K562 (cell line): ENCODE data around the gene GPATCH2. TPM values are rescaled to one million over a fixed set of nuclear protein-coding genes. Genes with fewer than 3 reads are reported as not detected.

ENCODE experiments used
- ATAC-seq: fragments of 200-7000 bp; cut with Tn5 transposase; 3 replicates; pipeline ENCODE4 v1.9.1; 2020; ENCODE audit warnings: moderate library complexity
- BruUV-seq: library from RNA; stranded (reverse); fragments of 400-500 nt; replicated peaks from 2 replicates; lab custom pipeline; 2021; lab: Mats Ljungman, UMichigan
- CTCF ChIA-PET: fragments of 300-600 bp; formaldehyde crosslinking; extraction: SDS; loops from one replicate; lab custom pipeline; 2021; ENCODE audit warnings: low intra/inter-chr PET ratio; lab: Yijun Ruan, JAX
- POLR2A ChIA-PET: fragments of 300-600, 350-650 bp; sonication (Branson Sonifier 250); formaldehyde crosslinking; extraction: SDS; loops from one replicate; lab custom pipeline; 2021; ENCODE audit warnings: antibody characterized with exemption, inconsistent platforms; lab: Yijun Ruan, JAX
- DNase-seq, 4 experiments: peaks; one replicate each; pipeline versions ENCODE4 v3.0.0 to v3.0.0-alpha.2; 2011 to 2018; ENCODE audit warnings: low spot score in 3 of 4, mixed read lengths in 3 of 4; ENCODE audit errors: extremely low read depth in 1 of 4
- FAIRE-seq: peaks from 2 replicates; lab custom pipeline; 2011; peaks lifted over from hg19 to GRCh38; lab: Jason Lieb, UNC
- H2AFZ ChIP-seq: 2 replicates; pipeline ENCODE4 v1.6.0; 2011; ENCODE audit warnings: low read depth, low read length, control low read depth, inconsistent platforms
- H3K27ac ChIP-seq: fragments of 200-600 bp; 3 replicates; pipeline ENCODE4 v1.8.0; 2011; ENCODE audit warnings: low read depth, mild to moderate bottlenecking, control low read depth, inconsistent platforms, low read length, moderate library complexity, mixed read lengths; ENCODE audit errors: extremely low read depth
- H3K27me3 ChIP-seq, 2 experiments: fragments of 300-600 bp in 1 of 2; 2 replicates in 1 of 2; 3 replicates in 1 of 2; pipeline versions ENCODE4 v1.6.0 to v1.8.0; 2011; ENCODE audit warnings: inconsistent platforms in 2 of 2, low read length in 2 of 2, mild to moderate bottlenecking in 1 of 2, mixed read lengths in 1 of 2, moderate library complexity in 1 of 2; ENCODE audit not compliant: control insufficient read depth in 2 of 2, insufficient read depth in 2 of 2
- H3K36me3 ChIP-seq: fragments of 300-600 bp; 3 replicates; pipeline ENCODE4 v1.8.0; 2011; ENCODE audit warnings: mild to moderate bottlenecking, low read length, inconsistent platforms; ENCODE audit not compliant: control insufficient read depth, insufficient read depth
- H3K4me1 ChIP-seq, 2 experiments: fragments of 200-600 bp in 1 of 2; replicated peaks in 1 of 2; 2 replicates in 1 of 2; 3 replicates in 1 of 2; pipeline versions ENCODE4 v1.5.1 to v1.8.0; 2011; ENCODE audit warnings: inconsistent platforms in 2 of 2, low read length in 2 of 2, mild to moderate bottlenecking in 1 of 2, mixed read lengths in 1 of 2, moderate library complexity in 1 of 2; ENCODE audit not compliant: control insufficient read depth in 2 of 2, insufficient read depth in 2 of 2
- H3K4me2 ChIP-seq: 2 replicates; pipeline ENCODE4 v1.6.1; 2011; ENCODE audit warnings: low read length, control low read depth, inconsistent platforms, mixed read lengths; ENCODE audit not compliant: insufficient read depth
- H3K4me3 ChIP-seq: fragments of 200-600 bp; sonication (generic), shearing (Covaris generic); 2 replicates; pipeline ENCODE4 v1.5.1; 2016; ENCODE audit warnings: control low read depth, inconsistent platforms
- H3K79me2 ChIP-seq: fragments of 200-600 bp; 3 replicates; pipeline ENCODE4 v1.8.0; 2011; ENCODE audit warnings: low read length, inconsistent platforms; ENCODE audit not compliant: control insufficient read depth, insufficient read depth
- H3K9ac ChIP-seq, 2 experiments: 2 replicates each; pipeline versions ENCODE4 v1.6.0 to v1.6.1; 2011; ENCODE audit warnings: low read depth in 2 of 2, low read length in 2 of 2, control low read depth in 1 of 2, inconsistent platforms in 1 of 2, mild to moderate bottlenecking in 1 of 2, mixed read lengths in 1 of 2; ENCODE audit not compliant: insufficient read depth in 1 of 2
- H3K9me1 ChIP-seq: one replicate; pipeline ENCODE4 v1.6.0; 2011; ENCODE audit warnings: inconsistent platforms, mild to moderate bottlenecking, low read length, moderate library complexity; ENCODE audit not compliant: control insufficient read depth, insufficient read depth
- H3K9me3 ChIP-seq: replicated peaks from 2 replicates; pipeline ENCODE4 v1.5.1; 2011; ENCODE audit warnings: low read depth, low read length, inconsistent platforms; ENCODE audit not compliant: control insufficient read depth, insufficient read depth
- H4K20me1 ChIP-seq: replicated peaks from 2 replicates; pipeline ENCODE4 v1.6.1; 2011; ENCODE audit warnings: low read length, inconsistent platforms, mixed read lengths; ENCODE audit not compliant: control insufficient read depth, insufficient read depth
- BRCA1 ChIP-seq, 2 experiments: fragments of 450-650 bp in 1 of 2; sonication (generic) in 1 of 2; formaldehyde crosslinking in 1 of 2; IDR thresholded peaks; 2 replicates each; pipeline versions ENCODE4 v1.5.0 to v1.6.1; 2017 to 2020; ENCODE audit warnings: mild to moderate bottlenecking in 1 of 2, missing genetic modification reagents in 1 of 2
- ELF4 ChIP-seq: fragments of 450-650 bp; formaldehyde crosslinking; IDR thresholded peaks from 2 replicates; pipeline ENCODE4 v1.4.0; 2022; ENCODE audit warnings: missing genetic modification characterization
- GATAD2B ChIP-seq: fragments of 450-650 bp; IDR thresholded peaks from 2 replicates; pipeline ENCODE4 v1.6.1; 2017; ENCODE audit warnings: mild to moderate bottlenecking, borderline replicate concordance
- JUNB ChIP-seq: fragments of 450-650 bp; formaldehyde crosslinking; conservative IDR thresholded peaks from 2 replicates; pipeline ENCODE4 v1.4.0; 2020; ENCODE audit warnings: mild to moderate bottlenecking
- KAT8 ChIP-seq: fragments of 450-650 bp; IDR thresholded peaks from 2 replicates; pipeline ENCODE4 v1.6.1; 2016; ENCODE audit warnings: low read depth, mild to moderate bottlenecking
- POLR2AphosphoS2 ChIP-seq: IDR thresholded peaks from 2 replicates; pipeline ENCODE4 v1.6.1; 2012; ENCODE audit warnings: low read length, improper control_type of control experiment
- PURB ChIP-seq: sonication (generic); formaldehyde crosslinking; IDR thresholded peaks from 2 replicates; pipeline ENCODE4 v1.9.0; 2021; ENCODE audit warnings: low read depth, mild to moderate bottlenecking, missing genetic modification reagents
- TFAP4 ChIP-seq: sonication (generic); formaldehyde crosslinking; IDR thresholded peaks from 2 replicates; pipeline ENCODE4 v1.8.0; 2022; ENCODE audit warnings: missing genetic modification reagents, mild to moderate bottlenecking, moderate library complexity, borderline replicate concordance
- UBTF ChIP-seq, 2 experiments: IDR thresholded peaks; 2 replicates each; pipeline ENCODE4 v1.6.1; 2012; ENCODE audit warnings: improper control_type of control experiment in 2 of 2, low read depth in 2 of 2, low read length in 2 of 2, borderline replicate concordance in 1 of 2
- ZNF133 ChIP-seq: fragments of 250-450 bp; sonication (Bioruptor Pico); IDR thresholded peaks from 2 replicates; pipeline ENCODE4 v1.4.0; 2020; ENCODE audit warnings: mild to moderate bottlenecking
- ZNF224 ChIP-seq: sonication (generic); formaldehyde crosslinking; IDR thresholded peaks from 2 replicates; pipeline ENCODE4 v1.8.0; 2022; ENCODE audit warnings: mild to moderate bottlenecking, missing genetic modification reagents
- in situ Hi-C: fragments of 300-500 bp; cut with MboI; formaldehyde crosslinking; loops from 4 replicates; pipeline ENCODE4 v1.15.0; 2018; ENCODE audit warnings: inconsistent platforms, mixed read lengths
- intact Hi-C: fragments of 100-400 bp; cut with micrococcal nuclease; formaldehyde crosslinking; loops from 2 replicates; pipeline ENCODE4 v1.14.2; 2022
- polyA plus RNA-seq, 8 experiments: library from polyadenylated mRNA; depleted of rRNA in 4 of 8; stranded (reverse) in 5 of 8; unstranded in 3 of 8; fragments of >200 nt; fragmentation: Nextera tagmentation in 2 of 8; fragmentation: Illumina TruSeq in 1 of 8; extraction: Ambion mirVana in 2 of 8; extraction: Trizol in 1 of 8; gene quantifications; 2 replicates each; pipeline versions ENCODE4 v1.2.1 to v1.2.3, GENCODE V29; 2011 to 2014; ENCODE audit warnings: inconsistent platforms in 1 of 8, missing spikeins in 1 of 8
- total RNA-seq, 7 experiments: library from RNA; depleted of rRNA in 6 of 7; stranded (reverse); fragments of >200 nt in 6 of 7; fragmentation: Illumina TruSeq in 2 of 7; extraction: Trizol in 2 of 7; gene quantifications; 2 replicates each; pipeline versions ENCODE4 v1.2.1 to v1.2.3, GENCODE V29; 2011 to 2021; ENCODE audit warnings: low replicate concordance in 1 of 7
- TF ChIP-seq, protein P1 (sequence below): fragments of 250-450 bp; sonication (Bioruptor Pico); IDR thresholded peaks from 2 replicates; pipeline ENCODE4 v1.5.0; 2021; ENCODE audit warnings: mild to moderate bottlenecking, borderline replicate concordance

The GPATCH2 gene
- total and polyA plus RNA-seq, 9 of the 15 experiments (the other 6 are each of a cell fraction or from before 2014, with no cell fraction given): 0.38 to 2.0 (median 0.55) TPM

DNA sequence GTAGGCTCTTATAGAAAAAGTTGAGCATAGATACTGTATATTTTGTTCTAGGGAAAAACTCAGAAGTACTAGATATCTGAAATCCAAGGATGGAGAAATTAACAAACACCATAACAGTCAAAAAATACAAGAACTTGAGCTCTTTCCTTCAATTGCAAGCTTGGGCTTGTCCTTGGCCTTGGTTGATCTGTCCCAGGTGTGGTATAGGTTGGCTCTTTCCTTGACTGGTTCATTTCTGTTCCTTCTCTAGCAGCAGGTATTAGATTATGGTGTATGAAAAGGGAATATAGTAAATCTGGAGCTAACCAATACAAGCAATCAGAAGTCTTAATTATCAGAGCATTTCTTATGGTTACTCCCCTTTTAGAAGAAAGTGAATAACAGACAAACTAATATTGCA is 198.6 kb downstream of the GPATCH2 start:
- no peaks in the 10 kb centered on the region for H3K4me1 ChIP-seq
- no peak overlapping the region for H3K9ac ChIP-seq
- no peak for DNase-seq
- ATAC-seq: no peak
- no peaks in the 10 kb centered on the region for H3K36me3 ChIP-seq
- no peak overlapping the region for H2AFZ ChIP-seq
- H3K4me2 ChIP-seq: no peak overlapping the region
- POLR2A ChIA-PET: no interaction called here
- in situ Hi-C loops (no loop called here), intact Hi-C loops (no loop called here)
- CTCF ChIA-PET: no interaction called here
- BruUV-seq: no TSS peak
- H3K27ac ChIP-seq: no peak overlapping the region
- no peak for TF ChIP-seq UBTF (IDR thresholded peaks at IDR 0.05; ENCODE audit: borderline replicate concordance in 1 of 2, low read depth in 2 of 2, low read length in 2 of 2)
- TF ChIP-seq ZNF133 (CRISPR knock-in tag): no peak
- no peak for TF ChIP-seq POLR2AphosphoS2
- TF ChIP-seq ELF4: no peak
- TF ChIP-seq PURB (CRISPR knock-in tag): no peak
- TF ChIP-seq, protein P1, sequence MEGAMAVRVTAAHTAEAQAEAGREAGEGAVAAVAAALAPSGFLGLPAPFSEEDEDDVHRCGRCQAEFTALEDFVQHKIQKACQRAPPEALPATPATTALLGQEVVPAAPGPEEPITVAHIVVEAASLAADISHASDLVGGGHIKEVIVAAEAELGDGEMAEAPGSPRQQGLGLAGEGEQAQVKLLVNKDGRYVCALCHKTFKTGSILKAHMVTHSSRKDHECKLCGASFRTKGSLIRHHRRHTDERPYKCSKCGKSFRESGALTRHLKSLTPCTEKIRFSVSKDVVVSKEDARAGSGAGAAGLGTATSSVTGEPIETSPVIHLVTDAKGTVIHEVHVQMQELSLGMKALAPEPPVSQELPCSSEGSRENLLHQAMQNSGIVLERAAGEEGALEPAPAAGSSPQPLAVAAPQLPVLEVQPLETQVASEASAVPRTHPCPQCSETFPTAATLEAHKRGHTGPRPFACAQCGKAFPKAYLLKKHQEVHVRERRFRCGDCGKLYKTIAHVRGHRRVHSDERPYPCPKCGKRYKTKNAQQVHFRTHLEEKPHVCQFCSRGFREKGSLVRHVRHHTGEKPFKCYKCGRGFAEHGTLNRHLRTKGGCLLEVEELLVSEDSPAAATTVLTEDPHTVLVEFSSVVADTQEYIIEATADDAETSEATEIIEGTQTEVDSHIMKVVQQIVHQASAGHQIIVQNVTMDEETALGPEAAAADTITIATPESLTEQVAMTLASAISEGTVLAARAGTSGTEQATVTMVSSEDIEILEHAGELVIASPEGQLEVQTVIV: no peak
- no peak for TF ChIP-seq ZNF224 (CRISPR knock-in tag)
- TF ChIP-seq TFAP4: no peak
- TF ChIP-seq JUNB (CRISPR knock-in tag): no peak
- no peak for TF ChIP-seq GATAD2B
- TF ChIP-seq BRCA1 (IDR thresholded peaks at IDR 0.05): no peak
- TF ChIP-seq BRCA1 (CRISPR knock-in tag; IDR thresholded peaks at IDR 0.05): no peak
- no peak for TF ChIP-seq KAT8
- H3K79me2 ChIP-seq: no peaks in the 10 kb centered on the region
- no peak overlapping the region for H3K4me3 ChIP-seq
- no peaks in the 10 kb centered on the region for H3K27me3 ChIP-seq
- no peaks in the 10 kb centered on the region for H4K20me1 ChIP-seq
- no peaks in the 10 kb centered on the region for H3K9me3 ChIP-seq
- no peak for FAIRE-seq
- no peaks in the 10 kb centered on the region for H3K9me1 ChIP-seq
